A673 (cell line): Measurements from ENCODE around the gene CTSH. TPM values are rescaled to one million over a fixed set of nuclear protein-coding genes. Genes with fewer than 3 reads are reported as not detected.

Experiments
- BruUV-seq: library from RNA; stranded (reverse); fragments of 400-500 nt; replicated peaks from 2 replicates; lab custom pipeline; 2021; lab: Mats Ljungman, UMichigan
- CTCF ChIA-PET: fragments of 300-600 bp; sonication (Branson Sonifier 250); formaldehyde crosslinking; loops from one replicate; lab custom pipeline; 2022; ENCODE audit warnings: antibody characterized with exemption; lab: Charles Lee
- POLR2A ChIA-PET: fragments of 300-600 bp; sonication (Branson Sonifier 250); formaldehyde crosslinking; loops from one replicate; lab custom pipeline; 2022; ENCODE audit warnings: antibody characterized with exemption; ENCODE audit not compliant: low non-redundant PET; lab: Charles Lee
- DNase-seq: peaks from one replicate; pipeline ENCODE4 v3.0.0-alpha.2; 2015; ENCODE audit warnings: low spot score
- H3K27ac ChIP-seq: fragments of 200-600 bp; sonication (generic); 2 replicates; pipeline ENCODE4 v1.5.1; 2016; ENCODE audit warnings: mixed run types, low read depth, mild to moderate bottlenecking, mixed read lengths, antibody characterized with exemption, low read length; ENCODE audit not compliant: poor library complexity, severe bottlenecking
- H3K27me3 ChIP-seq: fragments of 200-600 bp; sonication (generic); replicated peaks from 2 replicates; pipeline ENCODE4 v1.6.1; 2017; ENCODE audit warnings: mixed run types, low read depth, mild to moderate bottlenecking, mixed read lengths, antibody characterized with exemption, low read length; ENCODE audit not compliant: insufficient read depth, poor library complexity
- H3K36me3 ChIP-seq: fragments of 200-600 bp; sonication (generic); 2 replicates; pipeline ENCODE4 v1.6.1; 2016; ENCODE audit warnings: mixed run types, mild to moderate bottlenecking, mixed read lengths, antibody characterized with exemption, low read length; ENCODE audit not compliant: insufficient read depth, poor library complexity, severe bottlenecking
- H3K4me1 ChIP-seq: fragments of 200-600 bp; sonication (generic); 2 replicates; pipeline ENCODE4 v1.6.1; 2017; ENCODE audit warnings: mixed run types, mild to moderate bottlenecking, mixed read lengths, antibody characterized with exemption, low read length; ENCODE audit not compliant: insufficient read depth, poor library complexity, severe bottlenecking
- H3K4me3 ChIP-seq: fragments of 200-600 bp; sonication (generic); 2 replicates; pipeline ENCODE4 v1.5.1; 2016; ENCODE audit warnings: low read depth, mixed run types, mild to moderate bottlenecking, mixed read lengths, low read length; ENCODE audit not compliant: poor library complexity, severe bottlenecking
- H3K9me3 ChIP-seq: fragments of 200-600 bp; sonication (generic); 2 replicates; pipeline ENCODE4 v1.6.1; 2016; ENCODE audit warnings: mixed run types, low read depth, mild to moderate bottlenecking, mixed read lengths, antibody characterized with exemption, low read length; ENCODE audit not compliant: poor library complexity, severe bottlenecking
- CTCF ChIP-seq: fragments of 300-800, 200-600 bp; sonication (generic); conservative IDR thresholded peaks from 2 replicates; pipeline ENCODE4 v1.5.1; 2017; ENCODE audit warnings: low read depth, mild to moderate bottlenecking, antibody characterized with exemption, low read length, moderate library complexity, mixed read lengths
- EZH2 ChIP-seq: fragments of 200-600 bp; sonication (generic); IDR thresholded peaks from 2 replicates; pipeline ENCODE4 v1.6.1; 2017; ENCODE audit warnings: borderline replicate concordance, low read depth, mild to moderate bottlenecking, mixed read lengths, antibody characterized with exemption, low read length; ENCODE audit not compliant: poor library complexity, severe bottlenecking
- intact Hi-C: fragments of 100-400 bp; cut with micrococcal nuclease; formaldehyde crosslinking; loops from one replicate; pipeline ENCODE4 v1.10.0; 2022; ENCODE audit not compliant: unreplicated experiment
- total RNA-seq: library from RNA; stranded (reverse); gene quantifications from 2 replicates; pipeline ENCODE4 v1.2.3, GENCODE V29; 2021

Gene CTSH
- total RNA-seq, 1 experiment from 2014 or later, result 2.2 TPM

GRCh38 chr15:78921940-78922339, 22.9 kb downstream of the CTSH start:
- H3K4me3 ChIP-seq, result no peak overlapping the region
- no TSS peak for BruUV-seq
- TF ChIP-seq CTCF (no peak), EZH2 (no peak)
- no peaks in the 10 kb centered on the region for H3K27me3 ChIP-seq
- CTCF ChIA-PET, result no interaction called here
- POLR2A ChIA-PET, result no interaction called here
- peaks cover 39% of the 10 kb centered on the region for H3K36me3 ChIP-seq
- no peak overlapping the region for H3K27ac ChIP-seq
- DNase-seq, result no peak
- H3K4me1 ChIP-seq, result no peaks in the 10 kb centered on the region
- H3K9me3 ChIP-seq, result no peaks in the 10 kb centered on the region
- intact Hi-C loops, result no loop called here

- DNase-seq, result no peak
- CTCF ChIA-PET, result no interaction called here
- H3K9me3 ChIP-seq, result no peaks in the 10 kb centered on the region
- peaks cover 39% of the 10 kb centered on the region for H3K36me3 ChIP-seq
- no peak overlapping the region for H3K4me3 ChIP-seq
- TF ChIP-seq EZH2 (no peak), CTCF (no peak)
- no TSS peak for BruUV-seq
- no peaks in the 10 kb centered on the region for H3K4me1 ChIP-seq
- POLR2A ChIA-PET, result no interaction called here
- intact Hi-C loops, result no loop called here
- H3K27ac ChIP-seq, result no peak overlapping the region
- no peaks in the 10 kb centered on the region for H3K27me3 ChIP-seq
Measured at GRCh38 chr15:78921517-78921916, 23.3 kb downstream of the CTSH start.

- no peaks in the 10 kb centered on the region for H3K9me3 ChIP-seq
- H3K36me3 ChIP-seq, result peaks cover 52% of the 10 kb centered on the region
- TF ChIP-seq EZH2, result no peak
- TF ChIP-seq CTCF, result no peak
- intact Hi-C loops, result no loop called here
- ChIA-PET CTCF (no interaction called here), POLR2A (no interaction called here)
- H3K27ac ChIP-seq, result no peak overlapping the region
- no peak overlapping the region for H3K4me3 ChIP-seq
- no peak for DNase-seq
- no peaks in the 10 kb centered on the region for H3K27me3 ChIP-seq
- H3K4me1 ChIP-seq, result no peaks in the 10 kb centered on the region
- no TSS peak for BruUV-seq
Measured at GRCh38 chr15:78917888-78918287, 27.0 kb downstream of the CTSH start.
